A673 (cell line): ENCODE results near the gene CNEP1R1.

Experiments
- CTCF ChIP-seq: fragments of 300-800, 200-600 bp; sonication (generic); conservative IDR thresholded peaks from 2 replicates; pipeline ENCODE4 v1.5.1; 2017; ENCODE audit warnings: low read depth, mild to moderate bottlenecking, antibody characterized with exemption, low read length, moderate library complexity, mixed read lengths
- EZH2 ChIP-seq: fragments of 200-600 bp; sonication (generic); IDR thresholded peaks from 2 replicates; pipeline ENCODE4 v1.6.1; 2017; ENCODE audit warnings: borderline replicate concordance, low read depth, mild to moderate bottlenecking, mixed read lengths, antibody characterized with exemption, low read length; ENCODE audit not compliant: poor library complexity, severe bottlenecking

DNA sequence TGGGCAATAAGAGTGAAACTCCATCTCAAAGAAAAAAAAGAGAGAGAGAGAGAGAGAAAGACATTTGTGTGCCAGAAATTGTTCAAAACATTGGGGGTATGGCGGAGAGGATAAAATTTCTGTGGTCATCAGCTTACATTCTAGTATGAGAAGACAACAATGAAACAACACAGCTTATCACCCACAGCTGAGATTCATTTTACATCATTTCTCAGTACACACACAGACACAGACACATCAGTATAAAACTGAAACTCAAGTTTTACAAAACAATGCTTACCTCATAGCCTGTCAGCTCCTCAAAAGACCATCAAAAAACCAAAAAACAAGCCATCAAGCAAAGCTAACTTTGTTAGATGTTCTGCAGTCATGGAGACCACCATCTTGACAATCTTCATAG lies 31.4 kb upstream of the CNEP1R1 start:
- no peak for TF ChIP-seq CTCF
- no peak for TF ChIP-seq EZH2
